Stimulated activated CD4-positive, alpha-beta T cell treated with anti-CD3 and anti-CD28 coated beads, TNF-alpha, amount 100 ng/mL, for 4 hours (primary cell): ENCODE measurements around the gene TFE3.
A peak's percentile ranks its signal among the peaks of the same experiment; 100 is the strongest.
"Not testable (repeated sequence)": the region's sequence is repeated elsewhere in the genome, so short reads cannot be mapped to it uniquely, and the experiment has no call there.

Experiments
- DNase-seq, 3 experiments: peaks; one replicate each; pipeline ENCODE4 v3.0.0-alpha.2; 2020; ENCODE audit warnings: low read depth in 3 of 3

Gene TFE3

DNA sequence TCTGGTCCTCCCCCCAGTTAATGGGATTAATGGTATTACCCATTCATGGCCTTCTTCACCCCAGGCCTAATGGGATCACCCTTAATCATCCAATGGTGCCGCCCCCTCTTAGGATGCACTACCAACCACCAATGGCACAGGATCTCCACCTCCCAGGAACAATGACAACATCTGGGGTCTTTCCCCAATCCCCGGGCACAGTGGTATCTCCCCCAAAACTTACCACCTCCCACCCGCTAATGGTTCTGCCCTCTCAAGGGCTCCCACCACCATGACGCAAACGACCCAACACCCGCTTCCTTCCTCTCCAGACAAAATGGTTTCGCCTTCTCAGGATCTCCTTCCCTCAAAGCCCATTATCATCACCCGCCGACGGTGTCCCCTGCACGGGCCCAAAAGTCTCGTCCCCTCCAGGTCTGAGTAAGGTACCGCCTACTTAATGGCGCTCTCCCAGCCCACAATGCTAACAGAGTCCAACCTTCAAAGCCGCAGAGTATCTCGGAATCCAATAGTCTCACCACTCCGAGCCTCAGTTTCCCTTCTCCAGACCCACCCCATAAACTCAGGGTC lies 41.6 kb downstream of the TFE3 start:
- peak in 1 of 3 experiments; percentile 18 for DNase-seq

DNA sequence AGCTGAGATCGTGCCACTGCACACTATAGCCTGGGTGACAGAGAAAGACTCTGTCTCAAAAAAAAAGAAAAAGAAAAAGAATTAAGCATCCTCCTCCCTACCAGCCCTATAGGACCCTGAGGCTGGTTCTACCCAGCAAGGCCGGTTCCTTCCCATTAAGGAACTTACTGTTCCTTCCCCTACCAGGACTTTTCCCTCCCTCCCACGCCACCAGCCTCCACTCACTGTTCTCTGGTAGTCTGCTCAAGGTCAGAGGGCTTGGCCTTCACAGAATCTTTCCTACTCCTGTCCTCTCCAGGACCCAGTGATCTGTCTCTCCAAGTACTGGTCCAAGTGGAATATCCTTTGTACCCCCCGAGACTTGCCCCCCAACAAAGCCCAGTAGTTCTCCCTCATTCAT lies 42.5 kb downstream of the TFE3 start:
- no peak for DNase-seq

DNA sequence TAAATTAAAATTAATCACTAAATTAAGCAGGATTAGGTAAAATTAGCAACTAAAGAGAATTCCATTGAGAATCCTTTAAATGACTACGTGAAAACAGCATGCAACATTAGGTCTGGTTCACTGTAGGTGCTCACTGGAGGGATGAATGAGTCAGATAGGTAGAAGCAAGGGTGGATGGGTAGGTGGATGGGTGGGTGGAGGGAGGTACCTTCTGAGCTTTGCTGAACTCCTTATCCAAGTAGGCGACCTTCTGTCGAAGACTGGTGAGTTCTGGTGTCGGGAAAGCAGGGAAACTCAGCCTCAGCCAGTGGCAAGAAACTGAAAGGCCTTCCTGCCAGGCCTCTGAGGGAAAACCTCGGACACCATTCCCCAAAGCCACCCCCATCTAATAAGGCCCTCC lies 44.1 kb downstream of the TFE3 start:
- no peak for DNase-seq

DNA sequence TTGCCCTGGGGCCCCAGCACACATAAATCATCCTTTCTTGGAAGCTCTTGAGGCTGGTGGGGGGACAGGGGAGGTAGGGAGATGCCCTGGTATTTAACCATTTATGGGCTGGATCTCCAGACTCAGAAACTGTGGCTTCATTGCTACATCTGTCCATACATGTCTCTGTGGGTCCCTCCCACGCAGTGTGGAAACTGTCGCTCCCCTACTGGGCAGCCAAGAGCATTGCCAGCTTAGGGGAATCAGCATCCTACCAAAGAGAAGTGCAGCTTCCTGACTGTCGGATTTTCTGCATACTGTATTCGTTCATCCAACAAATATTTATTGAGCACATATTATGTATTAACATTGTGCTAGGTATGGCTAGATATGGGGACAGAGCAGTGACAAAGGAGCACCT lies 44.8 kb downstream of the TFE3 start:
- no peak for DNase-seq

DNA sequence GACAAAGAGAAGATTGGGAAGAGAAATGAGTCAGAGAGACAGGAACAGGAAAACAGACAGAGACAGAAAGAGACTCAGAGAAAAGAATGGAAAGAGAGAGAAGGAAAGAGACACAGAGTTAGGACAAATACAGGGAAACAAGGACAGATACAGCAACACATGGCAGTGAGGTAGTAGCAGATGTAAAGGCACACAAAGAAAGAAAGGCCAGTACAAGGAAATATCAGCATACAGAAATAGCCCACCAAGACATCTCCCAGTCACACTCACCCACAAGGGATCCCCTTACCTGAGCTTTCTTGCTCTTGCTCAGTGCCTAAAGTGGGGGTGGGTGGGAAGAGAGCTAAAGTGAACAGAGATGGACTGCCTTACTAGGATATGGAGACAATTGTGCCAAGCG lies 45.3 kb downstream of the TFE3 start:
- no peak for DNase-seq

DNA sequence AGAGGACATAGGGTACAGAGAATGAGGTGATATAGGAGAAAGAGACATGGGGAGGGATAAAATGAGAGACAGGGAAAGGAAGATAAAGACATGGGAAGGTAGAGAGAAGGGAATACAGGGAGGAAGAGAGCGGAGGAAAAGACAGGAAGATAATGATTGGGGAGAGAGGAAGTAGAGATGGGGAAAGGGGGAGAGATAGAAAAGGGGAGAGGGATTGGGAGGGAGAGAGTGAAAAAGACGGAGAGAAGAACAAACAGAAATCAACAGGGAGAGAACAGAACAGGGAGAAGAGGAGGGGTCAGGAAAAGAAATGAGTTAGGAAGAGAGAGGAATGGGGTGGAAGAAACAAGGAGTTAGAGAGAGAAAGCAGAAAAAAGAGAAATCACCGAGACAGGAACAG lies 45.7 kb downstream of the TFE3 start:
- no peak for DNase-seq

DNA sequence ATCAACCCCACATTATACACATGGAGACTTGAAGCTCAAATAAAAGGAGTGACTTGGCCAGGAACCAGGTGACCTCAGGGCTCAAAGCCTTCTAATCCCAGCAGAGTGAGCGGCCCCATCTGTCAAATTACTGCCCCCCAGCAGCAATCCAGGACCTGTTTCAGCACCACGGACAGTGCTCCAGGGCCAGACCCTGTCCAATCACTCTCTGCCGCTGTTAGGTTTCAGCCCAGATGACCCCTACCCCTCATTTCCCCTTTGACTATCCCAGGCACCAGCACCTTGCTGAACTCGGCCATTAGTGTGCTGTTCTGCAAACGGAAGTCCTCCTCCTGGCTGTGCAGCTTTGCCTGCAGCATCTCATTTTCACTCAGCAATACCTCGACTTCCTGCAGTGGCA lies 46.2 kb downstream of the TFE3 start:
- no peak for DNase-seq

DNA sequence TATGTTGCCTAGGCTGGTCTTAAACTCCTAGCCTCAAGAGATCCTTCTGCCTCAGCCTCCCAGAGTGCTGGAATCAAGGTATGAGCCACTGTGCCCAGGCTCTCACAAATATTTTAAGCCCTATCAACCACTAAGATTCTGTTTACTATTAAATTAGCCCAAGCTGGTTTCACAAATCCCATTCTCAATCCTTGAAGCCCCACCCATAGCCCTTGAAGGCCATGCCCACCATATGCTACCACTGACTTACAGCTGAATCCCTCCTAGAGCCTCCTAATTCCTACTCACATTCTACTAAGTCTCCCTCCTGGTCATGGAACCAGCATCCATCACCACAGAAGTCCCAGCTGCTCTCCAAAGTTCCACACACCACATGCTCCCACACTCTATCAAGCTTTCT lies 50.8 kb downstream of the TFE3 start:
- no peak for DNase-seq

DNA sequence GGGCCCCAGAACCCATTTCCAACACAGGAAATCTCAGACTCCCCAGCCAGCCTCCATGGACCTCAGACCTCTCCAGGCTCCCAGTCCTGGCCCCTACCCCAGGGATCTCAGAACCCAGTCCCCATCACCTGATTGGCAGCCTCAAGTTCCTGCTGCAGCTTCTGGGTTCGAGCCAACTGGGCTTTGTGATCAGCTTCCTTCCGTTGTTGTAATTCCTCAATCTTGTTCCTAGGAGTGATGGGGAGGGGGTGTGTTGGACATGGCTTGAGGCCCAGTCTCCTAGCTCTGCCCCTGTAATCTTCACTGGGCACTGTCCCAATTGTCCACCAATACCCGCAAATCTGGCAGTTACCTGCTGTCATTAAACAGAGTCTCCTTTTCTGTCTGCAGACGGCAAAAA lies 53.7 kb downstream of the TFE3 start:
- DNase-seq = no peak

DNA sequence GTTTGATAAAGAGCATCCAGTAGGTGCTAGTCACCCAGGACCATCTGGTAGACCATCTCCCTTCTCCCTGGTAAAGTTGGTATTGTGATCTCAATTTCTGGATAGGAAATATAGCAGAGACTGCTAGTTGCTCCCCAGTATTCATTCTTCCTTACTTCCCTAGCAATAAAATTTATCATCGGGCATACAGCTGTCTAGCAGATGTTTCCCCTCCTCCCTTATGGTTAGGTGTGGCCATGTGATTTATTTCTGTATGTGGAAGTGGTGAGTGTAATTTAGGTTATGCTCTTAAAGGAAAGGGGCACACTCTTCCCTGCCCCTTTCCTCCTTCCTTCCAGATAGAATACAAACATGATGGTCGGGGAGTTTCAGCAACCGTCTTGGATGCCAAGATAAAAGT lies 59.3 kb downstream of the TFE3 start:
- DNase-seq = no peak

DNA sequence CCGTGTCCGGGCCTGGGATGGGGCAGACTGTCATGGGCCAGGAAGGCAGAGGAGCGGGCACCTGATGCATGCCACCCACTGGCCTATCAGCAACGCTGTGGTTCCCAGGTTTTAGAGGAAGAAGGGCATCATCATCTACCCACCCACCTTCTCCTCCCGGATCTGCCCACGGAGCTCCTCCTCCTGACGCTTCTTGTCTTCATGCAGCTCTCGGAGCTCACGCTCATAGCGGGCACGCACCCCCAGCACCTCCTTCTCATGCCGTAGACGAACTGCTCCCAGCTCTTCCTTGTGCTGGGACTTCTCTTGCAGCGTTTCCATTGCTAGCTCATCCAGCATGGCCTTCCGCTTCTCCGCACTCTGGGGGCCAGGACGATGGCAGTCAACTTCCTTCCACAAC lies 60.1 kb downstream of the TFE3 start:
- no peak for DNase-seq

DNA sequence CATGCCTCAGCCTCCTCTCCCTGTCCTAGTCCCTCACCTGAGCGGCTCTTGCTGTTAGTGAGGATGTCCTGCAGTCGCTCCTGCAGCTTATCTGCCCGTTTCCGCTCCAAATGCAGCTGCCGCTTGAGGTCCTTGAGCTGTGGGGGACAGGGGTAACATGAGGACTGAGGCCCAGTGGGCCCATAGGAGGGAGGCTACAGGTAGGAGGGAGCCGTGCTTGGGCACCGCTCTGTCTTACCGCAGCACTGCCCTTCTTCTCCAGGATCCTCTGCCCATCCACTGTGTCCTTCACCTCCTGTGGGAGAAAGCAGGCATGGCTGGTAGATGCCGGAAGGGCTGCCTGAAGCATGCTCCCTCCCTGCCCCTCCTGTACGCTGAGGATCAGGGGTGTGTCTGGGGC lies 62.0 kb downstream of the TFE3 start:
- no peak for DNase-seq

DNA sequence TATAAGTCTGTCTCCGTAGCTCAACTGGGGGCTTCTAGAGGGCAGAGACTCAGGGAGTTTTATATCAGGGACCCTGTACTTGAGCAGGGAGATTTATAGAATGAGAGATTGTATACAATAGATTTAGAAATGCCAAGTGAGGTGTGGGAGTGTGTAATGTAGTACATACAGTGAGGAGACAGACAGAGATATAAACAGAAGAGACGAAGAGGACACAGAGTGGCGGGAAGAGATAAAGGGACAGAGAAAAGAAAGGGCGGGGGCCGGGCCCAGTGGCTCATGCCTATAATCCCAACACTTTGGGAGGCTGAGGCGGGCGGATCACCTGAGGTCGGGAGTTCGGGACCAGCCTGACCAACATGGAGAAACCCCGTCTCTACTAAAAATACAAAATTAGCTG lies 62.8 kb downstream of the TFE3 start:
- DNase-seq = not testable (repeated sequence)
